NCI-H1105 (cell line): ENCODE results near the gene CNPY4.

Experiments
- DNase-seq: peaks from one replicate; lab custom pipeline; 2025; lab: John Stamatoyannopoulos, UW

The CNPY4 gene

GRCh38 chr7:100167912-100168323, 48.5 kb downstream of the CNPY4 start:
- peak; percentile 26 for DNase-seq

- peak; percentile 7 for DNase-seq
Observed at GRCh38 chr7:100169147-100169850, 49.9 kb downstream of the CNPY4 start.

- DNase-seq = no peak
Observed at GRCh38 chr7:100170101-100170897, 50.9 kb downstream of the CNPY4 start.

- DNase-seq = no peak
Observed at GRCh38 chr7:100171087-100171681, 51.8 kb downstream of the CNPY4 start.

- DNase-seq = no peak
Observed at GRCh38 chr7:100171840-100172239, 52.4 kb downstream of the CNPY4 start.

GRCh38 chr7:100173806-100174495, 54.5 kb downstream of the CNPY4 start:
- DNase-seq = no peak

- DNase-seq = no peak
Observed at GRCh38 chr7:100174582-100174981, 55.1 kb downstream of the CNPY4 start.
